Activated CD8-positive, alpha-beta T cell treated with anti-CD3 and anti-CD28 coated beads, Interleukin-2, amount 10 ng/mL, durations not matched to agents 7 days and 5 days (primary cell): ENCODE results near the gene CALHM6. TPM values are rescaled to one million over a fixed set of nuclear protein-coding genes. Genes with fewer than 3 reads are reported as not detected.

Experiments
- ATAC-seq: fragments of 150-1000 bp; cut with Tn5 transposase; one replicate; pipeline ENCODE4 v1.10.0; 2021; ENCODE audit warnings: moderate library complexity
- CTCF ChIA-PET: fragments of 350-600 bp; sonication (Branson Sonifier 250); formaldehyde crosslinking; loops from one replicate; lab custom pipeline; 2021; ENCODE audit warnings: antibody characterized with exemption; lab: Charles Lee
- POLR2A ChIA-PET: fragments of 350-600 bp; sonication (Branson Sonifier 250); formaldehyde crosslinking; loops from one replicate; lab custom pipeline; 2021; ENCODE audit warnings: antibody characterized with exemption; lab: Charles Lee
- DNase-seq: peaks from one replicate; pipeline ENCODE4 v3.0.0-alpha.2; 2020
- H3K27ac Mint-ChIP-seq: one replicate; pipeline ENCODE4 v1.8.0; 2021; ENCODE audit warnings: mild to moderate bottlenecking, mixed read lengths
- H3K27me3 Mint-ChIP-seq: one replicate; pipeline ENCODE4 v1.8.0; 2021; ENCODE audit warnings: low read depth, mixed read lengths
- H3K36me3 Mint-ChIP-seq: one replicate; pipeline ENCODE4 v1.8.0; 2021; ENCODE audit warnings: low read depth, mixed read lengths
- H3K4me1 Mint-ChIP-seq: one replicate; pipeline ENCODE4 v1.8.0; 2021; ENCODE audit warnings: low read depth, mixed read lengths
- H3K4me3 Mint-ChIP-seq: one replicate; pipeline ENCODE4 v1.8.0; 2021; ENCODE audit warnings: mild to moderate bottlenecking, mixed read lengths
- H3K9me3 Mint-ChIP-seq: one replicate; pipeline ENCODE4 v1.8.0; 2022; ENCODE audit warnings: mixed read lengths; ENCODE audit not compliant: insufficient read depth
- total RNA-seq, 2 experiments: library from RNA; stranded (reverse); gene quantifications; one replicate each; pipeline ENCODE4 v1.2.3, GENCODE V29; 2021

CALHM6 gene
- total RNA-seq, 2 experiments from 2014 or later, result 19.3 to 20.6 TPM

- Mint-ChIP-seq H3K9me3 (no peaks in the 10 kb centered on the region), H3K27ac (no peak overlapping the region), H3K36me3 (no peaks in the 10 kb centered on the region), H3K4me1 (no peaks in the 10 kb centered on the region), H3K4me3 (no peak overlapping the region), H3K27me3 (peaks cover 3% of the 10 kb centered on the region)
- no peak for ATAC-seq
- POLR2A ChIA-PET, result no interaction called here
- CTCF ChIA-PET, result interaction anchor here (0.6 kb wide), 1 partner anchor 47 kb away, joined by 3 read pairs; no protein-coding TSS in a partner anchor
- DNase-seq, result no peak
These were observed 29.1 kb upstream of the CALHM6 start for GRCh38 chr6:116431964-116432595.

DNA sequence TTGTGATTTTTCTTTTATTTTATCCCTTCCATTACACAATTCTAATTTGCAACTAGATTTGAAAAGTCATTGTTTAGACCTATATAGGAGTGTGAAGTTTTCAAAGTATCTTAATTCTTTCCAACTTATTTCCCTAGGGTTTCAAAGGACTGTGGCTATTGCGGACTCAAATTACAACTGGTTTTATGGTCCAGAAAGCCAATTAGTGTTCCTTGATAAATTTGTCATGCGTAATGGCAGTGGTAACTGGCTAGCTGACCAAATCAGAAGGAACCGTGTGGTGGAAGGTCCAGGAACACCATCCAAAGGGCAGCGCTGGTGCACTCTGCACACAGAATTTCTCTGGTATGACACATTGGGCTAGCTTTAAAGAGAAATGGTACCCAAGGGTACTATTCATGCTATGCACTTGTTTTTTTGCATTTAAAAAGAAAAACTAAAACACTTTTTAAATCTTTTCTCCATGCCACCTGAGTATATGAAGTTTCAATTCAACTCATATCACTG, 27.9 kb upstream of the CALHM6 start:
- no peak overlapping the region for H3K27ac Mint-ChIP-seq
- CTCF ChIA-PET, result interaction anchor here (0.6 to 0.9 kb wide), 2 partner anchors 11 to 538 kb away, joined by 3 read pairs; no protein-coding TSS in a partner anchor
- H3K27me3 Mint-ChIP-seq, result peaks cover 6% of the 10 kb centered on the region
- no peak for ATAC-seq
- H3K4me1 Mint-ChIP-seq, result no peaks in the 10 kb centered on the region
- no peaks in the 10 kb centered on the region for H3K9me3 Mint-ChIP-seq
- no peak overlapping the region for H3K4me3 Mint-ChIP-seq
- no peaks in the 10 kb centered on the region for H3K36me3 Mint-ChIP-seq
- DNase-seq, result no peak
- POLR2A ChIA-PET, result no interaction called here

GRCh38 chr6:116434056-116434725, 27.0 kb upstream of the CALHM6 start:
- Mint-ChIP-seq H3K4me1 (no peaks in the 10 kb centered on the region), H3K36me3 (no peaks in the 10 kb centered on the region), H3K4me3 (no peak overlapping the region), H3K9me3 (no peaks in the 10 kb centered on the region), H3K27ac (no peak overlapping the region), H3K27me3 (peaks cover 7% of the 10 kb centered on the region)
- ATAC-seq, result no peak
- no peak for DNase-seq
- POLR2A ChIA-PET, result no interaction called here
- CTCF ChIA-PET, result interaction anchor here (0.9 kb wide), 1 partner anchor 10 kb away, joined by 3 read pairs; no protein-coding TSS in a partner anchor

DNA sequence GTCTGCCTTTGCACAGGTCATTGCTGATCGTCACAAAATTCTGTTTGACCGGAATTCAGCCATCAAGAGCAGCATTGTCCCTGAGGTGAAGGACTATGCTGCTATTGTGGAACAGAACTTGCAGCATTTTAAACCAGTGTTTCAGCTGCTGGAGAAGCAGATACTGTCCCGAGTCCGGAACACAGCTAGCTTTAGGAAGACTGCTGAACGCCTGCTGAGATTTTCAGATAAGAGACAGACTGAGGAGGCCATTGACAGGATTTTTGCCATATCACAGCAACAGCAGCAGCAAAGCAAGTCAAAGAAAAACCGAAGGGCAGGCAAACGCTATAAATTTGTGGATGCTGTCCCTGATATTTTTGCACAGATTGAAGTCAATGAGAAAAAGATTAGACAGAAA, 24.6 kb upstream of the CALHM6 start:
- DNase-seq, result no peak
- Mint-ChIP-seq H3K27me3 (peaks cover 20% of the 10 kb centered on the region), H3K4me1 (no peaks in the 10 kb centered on the region), H3K4me3 (no peak overlapping the region), H3K36me3 (no peaks in the 10 kb centered on the region), H3K27ac (no peak overlapping the region), H3K9me3 (no peaks in the 10 kb centered on the region)
- ChIA-PET CTCF (interaction anchor here (0.8 kb wide), 1 partner anchor 65 kb away, joined by 3 read pairs; no protein-coding TSS in a partner anchor), POLR2A (no interaction called here)
- no peak for ATAC-seq

GRCh38 chr6:116437656-116438055, 23.5 kb upstream of the CALHM6 start:
- POLR2A ChIA-PET, result no interaction called here
- H3K4me1 Mint-ChIP-seq, result no peaks in the 10 kb centered on the region
- DNase-seq (no peak), ATAC-seq (no peak)
- H3K9me3 Mint-ChIP-seq, result no peaks in the 10 kb centered on the region
- H3K4me3 Mint-ChIP-seq, result no peak overlapping the region
- peaks cover 31% of the 10 kb centered on the region for H3K27me3 Mint-ChIP-seq
- CTCF ChIA-PET, result no interaction called here
- H3K27ac Mint-ChIP-seq, result no peak overlapping the region
- no peaks in the 10 kb centered on the region for H3K36me3 Mint-ChIP-seq

DNA sequence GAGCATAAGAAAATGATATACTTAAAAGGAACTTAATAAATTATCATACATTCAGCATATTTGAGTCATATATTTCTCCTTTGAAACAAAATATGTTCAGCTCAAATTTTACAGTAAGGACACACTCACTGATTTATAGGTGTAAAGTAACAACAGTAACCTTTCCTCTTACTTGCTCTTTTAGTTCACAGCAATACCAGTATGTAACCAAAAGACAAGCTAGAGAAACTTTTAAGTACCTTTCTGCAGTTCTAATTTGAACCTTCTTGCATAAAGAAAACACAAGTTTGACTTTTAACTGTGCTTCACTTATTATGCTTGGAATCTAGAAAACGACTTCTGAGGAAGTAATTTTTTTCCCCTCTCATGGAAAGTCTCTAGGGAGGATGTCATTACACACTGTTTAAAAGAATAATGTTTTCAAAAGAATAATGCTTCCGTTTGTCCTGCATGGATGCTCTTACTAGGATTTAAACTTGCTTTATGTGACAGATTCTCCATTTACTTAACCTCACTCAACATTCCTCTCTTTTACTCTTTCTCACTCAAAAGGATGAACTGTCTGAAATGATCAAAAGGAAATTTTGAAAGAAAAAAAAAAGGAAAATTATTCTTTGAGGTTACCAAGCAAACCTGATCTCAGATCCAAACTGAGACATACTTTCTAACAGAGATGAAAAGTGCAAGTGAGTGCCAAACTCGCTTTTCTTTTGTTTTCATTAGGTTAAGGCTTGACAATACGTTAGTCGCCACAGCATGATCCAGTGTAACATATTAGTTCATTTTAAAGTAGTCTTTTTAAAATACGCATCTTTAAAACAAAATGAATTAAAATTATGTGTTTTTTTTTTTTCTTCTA, 22.4 kb upstream of the CALHM6 start:
- Mint-ChIP-seq H3K4me3 (no peak overlapping the region), H3K4me1 (no peaks in the 10 kb centered on the region), H3K36me3 (no peaks in the 10 kb centered on the region), H3K27me3 (peaks cover 35% of the 10 kb centered on the region), H3K27ac (no peak overlapping the region), H3K9me3 (no peaks in the 10 kb centered on the region)
- ChIA-PET CTCF (no interaction called here), POLR2A (no interaction called here)
- DNase-seq (no peak), ATAC-seq (no peak)

- CTCF ChIA-PET, result interaction anchor here (1.0 to 1.6 kb wide), 2 partner anchors 152 to 171 kb away, joined by 3 read pairs; no protein-coding TSS in a partner anchor
- Mint-ChIP-seq H3K4me3 (no peak overlapping the region), H3K27ac (no peak overlapping the region), H3K9me3 (no peaks in the 10 kb centered on the region), H3K27me3 (peaks cover 35% of the 10 kb centered on the region), H3K4me1 (peaks cover 5% of the 10 kb centered on the region), H3K36me3 (no peaks in the 10 kb centered on the region)
- ATAC-seq (no peak), DNase-seq (no peak)
- POLR2A ChIA-PET, result no interaction called here
These were observed 21.6 kb upstream of the CALHM6 start for GRCh38 chr6:116439522-116440051.

- no peak overlapping the region for H3K27ac Mint-ChIP-seq
- H3K9me3 Mint-ChIP-seq, result no peaks in the 10 kb centered on the region
- DNase-seq, result no peak
- CTCF ChIA-PET, result interaction anchor here (0.8 to 4.6 kb wide), 3 partner anchors 50 to 92 kb away, joined by 3 to 24 read pairs (median 4); no protein-coding TSS in a partner anchor
- H3K27me3 Mint-ChIP-seq, result peaks cover 34% of the 10 kb centered on the region
- POLR2A ChIA-PET, result no interaction called here
- H3K4me3 Mint-ChIP-seq, result no peak overlapping the region
- H3K36me3 Mint-ChIP-seq, result no peaks in the 10 kb centered on the region
- H3K4me1 Mint-ChIP-seq, result peaks cover 24% of the 10 kb centered on the region
- no peak for ATAC-seq
These were observed 18.1 kb upstream of the CALHM6 start for GRCh38 chr6:116443105-116443504.

DNA sequence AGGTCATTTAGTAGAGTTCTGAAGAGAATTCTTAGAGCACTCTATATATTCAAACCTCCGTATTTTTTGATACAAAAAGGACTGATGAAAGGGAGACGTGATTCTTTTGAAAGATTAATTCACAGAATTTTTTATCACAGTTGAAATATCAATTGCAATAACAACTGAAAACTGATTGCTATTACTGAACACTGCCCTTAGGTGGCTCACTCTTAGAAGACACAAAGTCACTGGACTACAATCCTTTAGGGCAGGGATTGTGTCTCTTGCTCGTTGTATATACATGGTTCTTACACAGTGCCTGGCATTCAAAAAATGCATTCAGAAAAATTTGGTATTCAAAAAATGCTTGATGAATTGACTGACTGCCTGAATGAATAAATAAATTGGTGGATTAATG, 17.1 kb upstream of the CALHM6 start:
- Mint-ChIP-seq H3K27me3 (peaks cover 34% of the 10 kb centered on the region), H3K4me1 (peaks cover 24% of the 10 kb centered on the region), H3K36me3 (no peaks in the 10 kb centered on the region), H3K9me3 (no peaks in the 10 kb centered on the region), H3K27ac (no peak overlapping the region), H3K4me3 (no peak overlapping the region)
- ATAC-seq (peak; percentile 73), DNase-seq (no peak)
- POLR2A ChIA-PET, result no interaction called here
- CTCF ChIA-PET, result interaction anchor here (0.6 to 4.6 kb wide), 15 partner anchors 10 to 192 kb away, joined by 3 to 24 read pairs (median 3); no protein-coding TSS in a partner anchor

DNA sequence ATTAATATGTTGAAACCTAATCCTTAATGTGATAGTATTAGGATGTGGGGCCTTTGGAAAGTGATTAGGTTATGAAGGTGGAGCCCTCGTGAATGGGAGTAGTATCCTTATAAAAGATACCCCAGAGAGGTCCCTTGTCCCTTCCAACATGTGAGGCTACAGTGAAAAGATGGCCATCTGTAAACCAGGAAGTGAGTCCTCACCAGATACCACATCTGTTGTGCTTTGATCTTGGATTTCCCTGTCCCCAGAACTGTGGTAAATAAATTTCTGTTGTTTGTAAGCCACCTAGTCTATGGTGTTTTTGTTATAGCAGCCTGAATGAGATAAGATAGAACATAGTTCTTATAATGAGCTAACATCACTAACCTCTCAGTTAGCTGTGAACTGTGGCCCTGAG, 16.6 kb upstream of the CALHM6 start:
- no peak overlapping the region for H3K27ac Mint-ChIP-seq
- H3K9me3 Mint-ChIP-seq, result no peaks in the 10 kb centered on the region
- H3K4me3 Mint-ChIP-seq, result no peak overlapping the region
- POLR2A ChIA-PET, result no interaction called here
- peak; percentile 66 for ATAC-seq
- CTCF ChIA-PET, result interaction anchor here (0.6 to 4.6 kb wide), 20 partner anchors 10 to 193 kb away, joined by 3 to 24 read pairs (median 3); no protein-coding TSS in a partner anchor
- H3K36me3 Mint-ChIP-seq, result no peaks in the 10 kb centered on the region
- DNase-seq, result no peak
- H3K27me3 Mint-ChIP-seq, result peaks cover 32% of the 10 kb centered on the region
- peaks cover 25% of the 10 kb centered on the region for H3K4me1 Mint-ChIP-seq

GRCh38 chr6:116445102-116445501, 16.1 kb upstream of the CALHM6 start:
- Mint-ChIP-seq H3K4me1 (peaks cover 30% of the 10 kb centered on the region), H3K27ac (peak overlapping the region; percentile 12), H3K36me3 (no peaks in the 10 kb centered on the region), H3K9me3 (no peaks in the 10 kb centered on the region), H3K4me3 (no peak overlapping the region), H3K27me3 (peaks cover 31% of the 10 kb centered on the region)
- ChIA-PET CTCF (interaction anchor here (0.6 to 4.6 kb wide), 15 partner anchors 10 to 175 kb away, joined by 3 to 24 read pairs (median 3); no protein-coding TSS in a partner anchor), POLR2A (no interaction called here)
- ATAC-seq (peak; percentile 29), DNase-seq (peak; percentile 40)
